Measurements from ENCODE around the gene AGMAT.

The AGMAT gene

GRCh38 chr1:15568387-15569073 is 16.3 kb downstream of the AGMAT start:
- DNase-seq (ENCODE audit: low read depth in 2 of 2): no peak

DNA sequence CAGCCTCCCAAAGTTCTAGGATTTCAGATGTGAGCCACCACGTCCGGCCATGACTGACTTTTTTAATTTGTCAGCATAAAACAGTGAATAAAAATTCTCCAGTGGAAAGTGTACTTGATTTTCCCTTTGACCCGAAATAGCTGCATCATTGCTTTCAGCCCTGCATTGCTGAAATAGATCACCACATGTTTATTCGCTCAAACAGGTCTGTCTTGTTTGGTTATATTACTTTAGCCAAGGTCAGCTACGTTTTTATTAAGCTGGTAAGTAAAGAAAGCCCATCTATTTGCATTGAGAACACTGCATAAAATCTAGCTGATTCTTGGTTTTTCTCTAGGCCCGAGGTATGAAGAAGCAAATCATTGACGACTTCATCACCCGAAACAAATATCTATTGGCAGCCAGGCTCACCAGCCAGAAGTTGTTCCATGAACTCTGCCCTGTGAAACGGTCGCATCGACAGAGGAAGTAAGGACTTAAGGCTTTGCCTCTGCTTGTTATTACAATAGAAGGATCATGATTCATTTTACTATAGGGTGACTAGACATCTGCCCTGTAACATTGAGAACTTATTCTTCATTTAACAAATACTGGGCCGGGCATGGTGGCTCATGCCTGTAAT is 25.6 kb downstream of the AGMAT start:
- DNase-seq (ENCODE audit: low read depth in 2 of 2): no peak

DNA sequence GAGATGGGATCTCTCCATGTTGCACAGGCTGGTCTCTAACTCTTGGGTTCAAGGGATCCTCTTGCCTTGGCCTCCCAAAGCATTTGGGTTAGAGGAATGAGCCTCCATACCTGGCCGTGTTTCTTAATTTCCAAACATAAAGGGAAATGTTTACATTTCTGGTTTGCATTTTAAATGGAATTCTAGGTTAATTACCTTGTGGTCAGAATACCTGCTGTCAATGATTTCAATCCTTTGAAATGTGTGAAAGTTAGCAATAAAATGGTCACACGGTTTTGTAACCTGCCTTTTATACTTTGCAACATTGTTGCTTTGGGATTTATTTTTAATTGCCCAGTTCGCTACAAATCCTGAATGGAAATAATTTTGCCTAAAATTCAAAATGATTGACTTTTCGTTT is 26.3 kb downstream of the AGMAT start:
- no peak for DNase-seq (ENCODE audit: low read depth in 2 of 2)

DNA sequence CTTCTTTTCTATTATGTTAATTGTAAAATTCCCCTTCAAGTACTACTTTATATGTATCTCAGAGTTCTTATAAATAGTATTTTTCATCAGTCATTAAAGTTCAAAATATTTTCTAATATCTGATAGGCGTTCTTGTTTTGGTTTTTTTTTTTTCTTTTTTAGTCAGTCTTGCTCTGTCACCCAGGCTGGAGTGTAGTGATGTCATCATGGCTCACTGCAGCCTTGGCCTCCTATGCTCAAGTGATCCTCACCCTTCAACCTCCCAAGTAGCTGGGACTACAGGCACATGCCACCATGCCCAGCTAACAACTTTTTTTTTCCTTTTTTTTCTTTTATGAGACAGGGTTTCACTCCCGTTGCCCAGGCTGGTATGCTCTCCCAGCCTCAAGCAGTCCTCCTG is 27.3 kb downstream of the AGMAT start:
- no peak for DNase-seq (ENCODE audit: low read depth in 2 of 2)

DNA sequence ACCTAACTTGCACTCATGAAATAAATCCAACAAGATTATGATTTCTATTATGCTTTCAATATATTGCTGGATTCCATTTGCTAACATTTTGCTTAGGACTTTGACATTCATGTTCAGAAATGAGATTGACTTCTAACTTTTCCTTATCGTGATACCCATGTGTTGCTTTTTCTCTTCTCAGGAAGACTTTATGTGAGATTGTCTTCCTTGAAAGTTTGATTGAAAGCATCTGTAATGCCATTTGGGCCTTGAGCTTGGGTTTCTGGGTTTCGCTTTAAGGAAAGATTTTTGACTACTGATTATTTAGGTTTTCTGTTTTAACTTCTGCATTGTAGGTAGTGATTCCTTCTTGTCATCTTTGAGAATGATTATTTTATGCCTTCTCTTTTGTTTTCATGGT is 27.8 kb downstream of the AGMAT start:
- no peak for DNase-seq (ENCODE audit: low read depth in 2 of 2)

GRCh38 chr1:15550573-15550972 is 34.3 kb downstream of the AGMAT start:
- DNase-seq (ENCODE audit: low read depth in 2 of 2): no peak

GRCh38 chr1:15546641-15547040 is 38.2 kb downstream of the AGMAT start:
- DNase-seq (ENCODE audit: low read depth in 2 of 2): no peak

DNA sequence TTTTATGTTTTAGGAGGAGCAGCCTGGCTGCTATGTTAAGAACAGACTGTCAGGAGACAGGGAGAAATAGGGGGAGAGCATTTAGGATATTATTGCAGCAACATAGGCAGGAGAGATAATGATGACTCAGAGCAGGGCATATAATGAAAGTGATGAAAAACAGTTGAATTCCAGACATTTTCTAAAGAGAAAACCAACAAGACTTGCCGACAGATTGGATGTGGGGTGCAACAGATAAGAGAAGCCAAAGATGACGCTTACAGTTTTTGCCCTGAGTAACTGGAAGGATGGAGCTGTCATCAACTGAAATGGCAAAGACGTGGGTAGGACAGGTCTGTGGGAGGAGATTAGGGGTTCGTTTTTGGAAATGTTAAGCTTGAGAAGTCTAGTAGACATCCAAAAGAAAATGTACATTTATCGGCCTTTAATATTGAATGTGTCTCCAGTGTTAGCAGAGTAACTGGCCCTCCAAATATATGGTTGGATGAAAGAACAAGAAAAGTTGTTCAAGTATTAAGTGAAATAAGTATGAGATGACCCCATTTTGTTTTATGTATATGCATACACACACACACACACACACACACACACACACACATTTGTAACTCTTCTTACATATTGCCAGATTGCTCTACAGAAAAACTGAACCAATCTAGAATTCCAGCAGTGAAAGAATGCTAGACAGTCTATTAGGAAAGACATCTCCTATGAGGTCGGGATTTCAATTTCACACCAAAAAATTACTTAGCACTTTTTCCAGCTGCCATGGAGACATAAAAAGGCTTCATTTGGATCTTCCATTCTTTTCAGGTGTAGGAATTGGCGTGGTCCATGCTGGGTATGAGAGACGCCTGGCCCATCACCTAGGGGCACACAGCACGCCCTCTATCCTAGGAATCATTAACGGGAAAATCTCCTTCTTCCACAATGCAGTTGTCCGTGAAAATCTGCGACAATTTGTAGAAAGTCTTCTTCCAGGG is 41.0 kb downstream of the AGMAT start:
- DNase-seq (ENCODE audit: low read depth in 2 of 2): no peak

DNA sequence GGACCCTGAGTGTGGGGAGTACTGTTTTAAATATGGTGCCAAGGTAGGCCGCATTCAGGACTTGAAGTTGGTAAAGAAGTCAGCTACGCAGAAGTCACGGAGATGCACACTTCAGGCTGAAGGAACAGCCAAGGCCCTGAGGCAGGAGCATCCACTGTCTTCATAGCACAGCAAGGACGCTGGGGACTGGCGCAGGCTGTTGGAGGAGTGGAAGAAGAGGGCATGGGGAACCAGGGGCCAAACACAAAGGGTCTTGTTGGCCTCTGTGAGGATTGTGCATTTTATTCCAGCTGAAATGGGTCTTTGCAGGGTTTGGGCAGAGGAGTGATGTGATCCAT is 41.6 kb downstream of the AGMAT start:
- no peak for DNase-seq (ENCODE audit: low read depth in 2 of 2)

- DNase-seq (ENCODE audit: low read depth in 2 of 2): no peak
Observed at GRCh38 chr1:15542388-15543250, 42.2 kb downstream of the AGMAT start.

GRCh38 chr1:15541231-15541792 is 43.5 kb downstream of the AGMAT start:
- DNase-seq (ENCODE audit: low read depth in 2 of 2): no peak

DNA sequence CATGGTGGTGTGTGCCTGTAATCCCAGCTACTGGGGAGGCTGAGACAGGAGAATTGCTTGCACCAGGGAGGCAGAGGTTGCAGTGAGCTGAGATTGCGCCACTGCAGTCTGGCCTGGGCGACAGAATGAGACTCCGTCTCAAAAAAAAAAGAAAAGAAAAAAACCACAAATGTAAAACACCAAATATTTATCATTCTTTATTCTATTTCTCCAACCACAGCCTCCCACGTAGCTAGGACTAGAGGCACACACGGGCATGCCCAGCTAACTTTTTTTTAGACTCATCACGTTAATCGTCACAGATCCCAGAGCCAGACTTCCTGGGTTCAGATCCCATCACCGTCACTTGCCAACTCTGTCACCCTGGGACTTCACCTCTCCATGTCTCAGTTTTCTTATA is 44.7 kb downstream of the AGMAT start:
- no peak for DNase-seq (ENCODE audit: low read depth in 2 of 2)

- no peak for DNase-seq (ENCODE audit: low read depth in 2 of 2)
Observed at GRCh38 chr1:15538771-15539170, 46.1 kb downstream of the AGMAT start.

DNA sequence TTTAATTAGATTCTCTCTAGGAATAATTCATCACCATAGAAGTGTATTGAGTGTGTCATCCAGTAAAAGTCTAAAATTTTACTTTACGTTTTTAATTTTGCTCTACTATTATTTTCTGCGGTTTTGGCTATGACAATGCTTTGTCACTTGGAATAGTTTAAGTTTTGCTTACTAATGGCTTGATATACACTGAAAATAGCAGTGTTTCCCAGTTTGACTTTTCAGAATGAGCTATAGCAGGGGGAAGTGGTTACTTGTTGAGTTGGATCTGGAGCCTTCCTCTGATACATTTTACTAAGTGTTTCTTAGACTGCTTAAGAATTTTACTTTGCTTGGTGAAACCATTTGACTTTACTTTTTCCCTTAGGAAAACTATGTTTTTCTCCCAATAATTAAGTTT is 53.2 kb downstream of the AGMAT start:
- no peak for DNase-seq (ENCODE audit: low read depth in 2 of 2)

GRCh38 chr1:15531003-15531402 is 53.8 kb downstream of the AGMAT start:
- no peak for DNase-seq (ENCODE audit: low read depth in 2 of 2)

- peak; percentile 93 to 96 for DNase-seq (ENCODE audit: low read depth in 2 of 2)
Observed at GRCh38 chr1:15526490-15527339, 58.1 kb downstream of the AGMAT start, which contains the start of gene DNAJC16. TSS of gene DNAJC16 (plus strand) at chr1:15526848. CDS start at chr1:15529106, 2,258 bp downstream.

DNA sequence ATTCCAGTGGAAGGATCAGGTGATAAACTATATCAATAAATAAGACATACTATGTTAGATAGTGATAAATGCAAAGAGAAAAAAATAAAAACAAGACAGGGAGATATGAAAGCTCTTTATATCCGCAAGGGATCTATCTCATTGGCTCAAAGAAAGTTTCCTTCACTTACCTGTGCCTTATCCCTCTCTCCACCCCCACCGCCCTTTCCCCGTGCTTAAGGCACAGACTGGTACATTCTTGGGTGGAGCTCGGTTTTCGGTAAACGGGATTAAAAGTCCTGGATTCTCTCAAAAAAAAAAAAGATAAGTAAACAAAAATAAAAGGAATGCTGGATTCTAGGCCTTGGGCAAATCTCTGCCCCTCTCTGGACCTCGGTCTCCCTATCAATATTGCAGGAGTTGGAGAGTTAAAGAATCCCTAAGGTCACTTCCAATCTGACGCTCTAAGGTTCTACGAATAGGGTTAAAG is 58.8 kb downstream of the AGMAT start:
- no peak for DNase-seq (ENCODE audit: low read depth in 2 of 2)

DNA sequence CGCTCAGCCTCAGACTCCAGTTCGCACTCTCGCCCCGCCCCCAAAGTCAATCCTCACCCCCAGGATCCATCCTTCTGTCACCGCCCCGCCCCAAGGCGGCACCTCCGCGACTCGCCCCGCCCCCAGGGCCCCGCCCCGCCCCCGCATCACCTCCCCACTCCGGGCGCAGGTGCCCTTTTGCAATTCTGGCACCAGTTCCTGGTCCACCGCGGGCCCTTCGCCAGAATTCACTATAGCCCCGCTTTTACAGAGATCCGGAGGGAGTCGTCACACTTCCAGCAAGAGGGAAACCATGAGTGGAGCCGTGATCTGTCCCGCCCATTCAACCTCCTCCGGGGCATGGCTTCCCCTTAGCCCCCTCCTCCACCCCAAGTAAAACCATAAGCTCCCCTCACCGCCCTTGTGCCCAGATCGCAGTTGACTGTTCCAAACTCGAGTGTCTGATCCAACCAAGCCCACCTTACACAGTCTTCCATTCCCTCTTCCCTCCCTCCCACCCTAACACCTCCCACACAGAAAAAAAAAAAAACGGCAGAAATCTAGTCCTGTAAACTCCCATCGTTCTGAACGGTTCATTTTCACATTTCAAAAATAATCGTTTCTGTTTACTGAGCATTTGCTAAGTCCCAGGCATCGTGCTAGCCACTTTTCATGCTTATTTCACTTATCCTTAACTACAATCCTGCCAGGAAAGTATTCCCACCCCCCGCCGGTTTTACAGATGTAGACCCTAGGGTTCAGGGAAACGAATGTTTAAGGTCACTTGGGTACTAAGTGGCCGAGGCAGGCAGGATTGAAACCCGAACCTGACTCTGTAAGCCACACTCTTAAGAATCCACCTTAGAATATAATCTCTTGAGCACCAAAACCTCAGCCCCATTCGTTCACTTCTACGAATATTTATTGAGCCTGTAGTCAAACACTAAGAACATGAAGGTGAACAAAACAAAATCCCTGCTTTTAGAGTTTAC is 59.5 kb downstream of the AGMAT start:
- no peak for DNase-seq (ENCODE audit: low read depth in 2 of 2)
